Stimulated activated CD4-positive, alpha-beta T cell treated with anti-CD3 and anti-CD28 coated beads, Interleukin-2, amount 100 ng/mL, for 24 hours (primary cell): ENCODE results near the gene SLC7A10.

Experiments
- DNase-seq, 2 donors: peaks; one replicate each; pipeline ENCODE4 v3.0.0-alpha.2; 2020

The SLC7A10 gene

GRCh38 chr19:33225458-33225926, at the start of gene SLC7A10:
TSS of gene SLC7A10 (minus strand) at chr19:33225850. CDS start at chr19:33225703, 147 bp downstream.
- no peak for DNase-seq

GRCh38 chr19:33274663-33275558, 49.3 kb upstream of the SLC7A10 start:
- DNase-seq: no peak

- peak; percentile 46 to 52 for DNase-seq
Observed at GRCh38 chr19:33273881-33274662, 48.4 kb upstream of the SLC7A10 start.

- DNase-seq: no peak
Observed at GRCh38 chr19:33273065-33273736, 47.6 kb upstream of the SLC7A10 start.

GRCh38 chr19:33271246-33272021, 45.8 kb upstream of the SLC7A10 start:
- no peak for DNase-seq

- no peak for DNase-seq
Observed at GRCh38 chr19:33270769-33271168, 45.1 kb upstream of the SLC7A10 start.

- DNase-seq: no peak
Observed at GRCh38 chr19:33269016-33269415, 43.4 kb upstream of the SLC7A10 start.

- DNase-seq: no peak
Observed at GRCh38 chr19:33268162-33268991, 42.7 kb upstream of the SLC7A10 start.

- no peak for DNase-seq
Observed at GRCh38 chr19:33267706-33268105, 42.1 kb upstream of the SLC7A10 start.

GRCh38 chr19:33266974-33267484, 41.4 kb upstream of the SLC7A10 start:
- no peak for DNase-seq

- DNase-seq: no peak
Observed at GRCh38 chr19:33264881-33265445, 39.3 kb upstream of the SLC7A10 start.

- no peak for DNase-seq
Observed at GRCh38 chr19:33263325-33264023, 37.8 kb upstream of the SLC7A10 start.

- no peak for DNase-seq
Observed at GRCh38 chr19:33261511-33262189, 36.0 kb upstream of the SLC7A10 start.

- DNase-seq: no peak
Observed at GRCh38 chr19:33260628-33261418, 35.2 kb upstream of the SLC7A10 start.

- DNase-seq: no peak
Observed at GRCh38 chr19:33259539-33259938, 33.9 kb upstream of the SLC7A10 start.

- no peak for DNase-seq
Observed at GRCh38 chr19:33257828-33258227, 32.2 kb upstream of the SLC7A10 start.

GRCh38 chr19:33256261-33256660, 30.6 kb upstream of the SLC7A10 start:
- DNase-seq: no peak

- no peak for DNase-seq
Observed at GRCh38 chr19:33255781-33256180, 30.1 kb upstream of the SLC7A10 start.
